ENCODE measurements around the gene GSTCD. TPM values are rescaled to one million over a fixed set of nuclear protein-coding genes. Genes with fewer than 3 reads are reported as not detected.

Gene GSTCD
- total RNA-seq, 3 donors from 2014 or later (not counting 1 experiment from before 2014, with no cell fraction given): 5.6 to 7.7 (median 6.2) TPM

GRCh38 chr4:105858466-105859040 lies 150.0 kb downstream of the GSTCD start:
- Histone ChIP-seq H3K9me3 (ENCODE audit: control insufficient read depth, insufficient read depth, low read length) (peaks cover 5% of the 10 kb centered on the region), H3K4me3 (ENCODE audit: low read length) (no peak overlapping the region), H3K27ac (ENCODE audit: low read length) (no peak overlapping the region), H3K4me1 (ENCODE audit: control insufficient read depth, insufficient read depth, low read length) (no peaks in the 10 kb centered on the region), H3K27me3 (ENCODE audit: control insufficient read depth, insufficient read depth, low read length) (no peaks in the 10 kb centered on the region), H3K36me3 (ENCODE audit: control insufficient read depth, insufficient read depth, low read length) (no peaks in the 10 kb centered on the region)
- H3K27me3 Mint-ChIP-seq (ENCODE audit: low read depth in 2 of 2): no peaks in the 10 kb centered on the region
- H3K27ac Mint-ChIP-seq: no peak overlapping the region
- 95% methylated on average over 9 of the region's 10 CpGs for WGBS (ENCODE audit: insufficient coverage)
- H3K4me1 Mint-ChIP-seq: no peaks in the 10 kb centered on the region
- no peak overlapping the region for H3K4me3 Mint-ChIP-seq
- intact Hi-C loops (cut with micrococcal nuclease): no loop called here
- TF ChIP-seq CTCF (IDR thresholded peaks at IDR 0.05): no peak
- H3K9me3 Mint-ChIP-seq: peaks cover 19 to 32% of the 10 kb centered on the region in 2 donors
- DNase-seq: no peak
- H3K36me3 Mint-ChIP-seq: peaks cover 14% of the 10 kb centered on the region
- ATAC-seq: no peak

DNA sequence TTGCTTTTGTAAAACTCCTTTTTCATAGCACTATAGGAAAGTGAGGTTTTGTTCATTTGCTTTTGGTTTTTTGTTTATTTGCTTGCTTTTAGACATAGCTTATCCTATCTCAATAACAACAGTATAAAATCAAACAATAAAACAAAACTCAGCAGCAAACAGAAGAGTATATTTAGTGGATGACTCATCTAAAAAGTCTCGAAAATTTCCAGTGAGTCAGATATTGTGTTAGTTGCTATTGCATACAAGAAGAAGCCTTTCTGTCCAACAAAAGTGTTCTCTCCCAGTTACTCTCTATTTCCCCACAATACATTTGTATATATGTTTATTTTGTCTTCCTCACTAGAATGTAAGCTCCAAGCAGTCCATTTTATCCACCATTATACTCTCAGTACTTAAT lies 150.6 kb downstream of the GSTCD start:
- Mint-ChIP-seq H3K27me3 (ENCODE audit: low read depth in 2 of 2) (no peaks in the 10 kb centered on the region), H3K36me3 (peaks cover 14% of the 10 kb centered on the region), H3K4me3 (no peak overlapping the region), H3K4me1 (no peaks in the 10 kb centered on the region), H3K27ac (no peak overlapping the region), H3K9me3 (peaks cover 14 to 30% of the 10 kb centered on the region in 2 donors)
- no peaks in the 10 kb centered on the region for H3K27me3 ChIP-seq (ENCODE audit: control insufficient read depth, insufficient read depth, low read length)
- H3K27ac ChIP-seq (ENCODE audit: low read length): no peak overlapping the region
- no peaks in the 10 kb centered on the region for H3K36me3 ChIP-seq (ENCODE audit: control insufficient read depth, insufficient read depth, low read length)
- no peaks in the 10 kb centered on the region for H3K4me1 ChIP-seq (ENCODE audit: control insufficient read depth, insufficient read depth, low read length)
- ATAC-seq (no peak), DNase-seq (no peak)
- intact Hi-C loops (cut with micrococcal nuclease): no loop called here
- WGBS (ENCODE audit: insufficient coverage): no CpG with 5 or more reads among the region's 1 CpG
- H3K4me3 ChIP-seq (ENCODE audit: low read length): no peak overlapping the region
- peaks cover 5% of the 10 kb centered on the region for H3K9me3 ChIP-seq (ENCODE audit: control insufficient read depth, insufficient read depth, low read length)
- TF ChIP-seq CTCF (IDR thresholded peaks at IDR 0.05): no peak

DNA sequence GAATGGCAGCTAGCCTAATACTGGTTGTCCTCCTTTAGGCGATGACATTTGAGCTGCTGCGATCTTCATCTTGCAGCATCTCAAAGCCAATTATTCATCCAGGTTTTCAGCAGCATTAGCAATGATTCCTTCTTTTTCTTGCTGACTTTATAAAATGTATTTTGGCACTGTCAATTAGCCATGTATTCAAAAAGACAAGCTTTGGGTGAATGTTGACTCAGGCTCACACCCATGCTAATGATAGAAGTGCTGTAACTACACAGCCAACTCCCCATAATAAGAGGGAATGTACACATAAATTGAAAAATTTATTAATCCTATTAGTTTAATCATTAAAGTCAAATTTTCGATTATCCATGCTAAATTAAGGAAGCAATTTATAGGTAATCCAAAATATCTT lies 162.4 kb downstream of the GSTCD start:
- Mint-ChIP-seq H3K27ac (no peak overlapping the region), H3K9me3 (no peaks in the 10 kb centered on the region), H3K36me3 (no peaks in the 10 kb centered on the region), H3K4me3 (no peak overlapping the region), H3K27me3 (ENCODE audit: low read depth in 2 of 2) (no peaks in the 10 kb centered on the region), H3K4me1 (no peaks in the 10 kb centered on the region)
- Histone ChIP-seq H3K36me3 (ENCODE audit: control insufficient read depth, insufficient read depth, low read length) (no peaks in the 10 kb centered on the region), H3K4me1 (ENCODE audit: control insufficient read depth, insufficient read depth, low read length) (no peaks in the 10 kb centered on the region), H3K9me3 (ENCODE audit: control insufficient read depth, insufficient read depth, low read length) (no peaks in the 10 kb centered on the region), H3K27me3 (ENCODE audit: control insufficient read depth, insufficient read depth, low read length) (no peaks in the 10 kb centered on the region), H3K4me3 (ENCODE audit: low read length) (no peak overlapping the region), H3K27ac (ENCODE audit: low read length) (no peak overlapping the region)
- DNase-seq (no peak), ATAC-seq (no peak)
- intact Hi-C loops (cut with micrococcal nuclease): no loop called here
- no peak for TF ChIP-seq CTCF (IDR thresholded peaks at IDR 0.05)
- WGBS (ENCODE audit: insufficient coverage): 92% methylated on average over 2 of the region's 3 CpGs

- ATAC-seq (no peak), DNase-seq (no peak)
- H3K36me3 ChIP-seq (ENCODE audit: control insufficient read depth, insufficient read depth, low read length): no peaks in the 10 kb centered on the region
- H3K27me3 Mint-ChIP-seq (ENCODE audit: low read depth in 2 of 2): no peaks in the 10 kb centered on the region
- no peaks in the 10 kb centered on the region for H3K4me1 ChIP-seq (ENCODE audit: control insufficient read depth, insufficient read depth, low read length)
- no peaks in the 10 kb centered on the region for H3K36me3 Mint-ChIP-seq
- H3K9me3 ChIP-seq (ENCODE audit: control insufficient read depth, insufficient read depth, low read length): no peaks in the 10 kb centered on the region
- H3K4me1 Mint-ChIP-seq: no peaks in the 10 kb centered on the region
- no peak overlapping the region for H3K4me3 Mint-ChIP-seq
- H3K27ac Mint-ChIP-seq: no peak overlapping the region
- TF ChIP-seq CTCF (IDR thresholded peaks at IDR 0.05): no peak
- intact Hi-C loops (cut with micrococcal nuclease): no loop called here
- no peaks in the 10 kb centered on the region for H3K27me3 ChIP-seq (ENCODE audit: control insufficient read depth, insufficient read depth, low read length)
- 100% methylated on average over 1 of the region's 2 CpGs for WGBS (ENCODE audit: insufficient coverage)
- H3K4me3 ChIP-seq (ENCODE audit: low read length): no peak overlapping the region
- no peaks in the 10 kb centered on the region for H3K9me3 Mint-ChIP-seq
- H3K27ac ChIP-seq (ENCODE audit: low read length): no peak overlapping the region
These were observed 163.4 kb downstream of the GSTCD start for GRCh38 chr4:105871997-105872396.

Data from natural killer cell (primary cell).